Stomach (tissue), 4 donors: ENCODE data around the gene CR1L.
"Not testable (repeated sequence)": the region's sequence is repeated elsewhere in the genome, so short reads cannot be mapped to it uniquely, and the experiment has no call there.

Experiments used
- POLR2A ChIP-seq, 4 donors: fragments of 450-650 bp; IDR thresholded peaks; one replicate each; pipeline ENCODE4 v1.6.1; 2016; ENCODE audit warnings: antibody characterized with exemption in 4 of 4, control low read depth in 2 of 4, mild to moderate bottlenecking in 1 of 4, moderate library complexity in 1 of 4
- TF ChIP-seq, protein P1 (sequence below), 7 experiments: fragments of 450-650 bp in 4 of 7; fragments of 200-600 bp in 3 of 7; sonication (generic) in 3 of 7; IDR thresholded peaks; one replicate each; pipeline ENCODE4 v1.5.1; 2016 to 2019; ENCODE audit warnings: antibody characterized with exemption in 7 of 7, control low read depth in 2 of 7, mild to moderate bottlenecking in 1 of 7

GRCh38 chr1:207634293-207634692 is 10.6 kb upstream of the CR1L start:
- not testable (repeated sequence) for TF ChIP-seq POLR2A (IDR thresholded peaks at IDR 0.05)
- TF ChIP-seq, protein P1, sequence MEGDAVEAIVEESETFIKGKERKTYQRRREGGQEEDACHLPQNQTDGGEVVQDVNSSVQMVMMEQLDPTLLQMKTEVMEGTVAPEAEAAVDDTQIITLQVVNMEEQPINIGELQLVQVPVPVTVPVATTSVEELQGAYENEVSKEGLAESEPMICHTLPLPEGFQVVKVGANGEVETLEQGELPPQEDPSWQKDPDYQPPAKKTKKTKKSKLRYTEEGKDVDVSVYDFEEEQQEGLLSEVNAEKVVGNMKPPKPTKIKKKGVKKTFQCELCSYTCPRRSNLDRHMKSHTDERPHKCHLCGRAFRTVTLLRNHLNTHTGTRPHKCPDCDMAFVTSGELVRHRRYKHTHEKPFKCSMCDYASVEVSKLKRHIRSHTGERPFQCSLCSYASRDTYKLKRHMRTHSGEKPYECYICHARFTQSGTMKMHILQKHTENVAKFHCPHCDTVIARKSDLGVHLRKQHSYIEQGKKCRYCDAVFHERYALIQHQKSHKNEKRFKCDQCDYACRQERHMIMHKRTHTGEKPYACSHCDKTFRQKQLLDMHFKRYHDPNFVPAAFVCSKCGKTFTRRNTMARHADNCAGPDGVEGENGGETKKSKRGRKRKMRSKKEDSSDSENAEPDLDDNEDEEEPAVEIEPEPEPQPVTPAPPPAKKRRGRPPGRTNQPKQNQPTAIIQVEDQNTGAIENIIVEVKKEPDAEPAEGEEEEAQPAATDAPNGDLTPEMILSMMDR (IDR thresholded peaks at IDR 0.05): not testable (repeated sequence)
